IMR-90 (cell line): Measurements from ENCODE around the gene TNRC6C.

Experiments
- CEBPB ChIP-seq: IDR thresholded peaks from 2 replicates; pipeline ENCODE4 v1.6.1; 2012; ENCODE audit warnings: low read depth, low read length, improper control_type of control experiment
- POLR2A ChIP-seq: IDR thresholded peaks from 2 replicates; pipeline ENCODE4 v1.6.1; 2012; ENCODE audit warnings: mild to moderate bottlenecking, low read depth, low read length

GRCh38 chr17:78138204-78139060 lies 179.9 kb downstream of the TNRC6C start:
- no peak for TF ChIP-seq POLR2A
- TF ChIP-seq CEBPB, result no peak
